DND-41 (cell line): ENCODE data around the gene SP140.

ENCODE experiments used
- CTCF ChIP-seq: IDR thresholded peaks from 2 replicates; pipeline ENCODE4 v1.5.1; 2012; ENCODE audit warnings: borderline replicate concordance, low read length, moderate library complexity, mild to moderate bottlenecking; ENCODE audit not compliant: poor library complexity, severe bottlenecking; ENCODE audit errors: extremely low read depth
- EZH2 ChIP-seq: IDR thresholded peaks from 3 replicates; pipeline ENCODE4 v1.6.1; 2012; ENCODE audit warnings: borderline replicate concordance, low read depth, mild to moderate bottlenecking, moderate library complexity, low read length, inconsistent platforms; ENCODE audit not compliant: severe bottlenecking

GRCh38 chr2:230209422-230210051 is 16.0 kb upstream of the SP140 start:
- TF ChIP-seq CTCF (no peak), EZH2 (no peak)
